SK-N-SH treated with all-trans-retinoic acid at 6 μM for 48 hours (cell line): ENCODE measurements around the gene PLEKHG3.

Experiments
- ARNTL ChIP-seq: fragments of 450-650 bp; formaldehyde crosslinking; IDR thresholded peaks from 2 replicates; pipeline ENCODE4 v1.5.0; 2020; ENCODE audit warnings: low read depth, mild to moderate bottlenecking, moderate library complexity, borderline replicate concordance
- ISL1 ChIP-seq: fragments of 250-450 bp; sonication (Bioruptor Pico); IDR thresholded peaks from 2 replicates; pipeline ENCODE4 v2.1.2; 2022; ENCODE audit warnings: mild to moderate bottlenecking, moderate library complexity
- OSR1 ChIP-seq: fragments of 250-450 bp; sonication (Bioruptor Pico); IDR thresholded peaks from 2 replicates; pipeline ENCODE4 v1.8.0; 2022; ENCODE audit warnings: moderate library complexity, mild to moderate bottlenecking, inconsistent platforms
- PPARA ChIP-seq: fragments of 250-450 bp; sonication (Bioruptor Pico); IDR thresholded peaks from 2 replicates; pipeline ENCODE4 v1.5.0; 2020; ENCODE audit warnings: mild to moderate bottlenecking, borderline replicate concordance
- RARB ChIP-seq: fragments of 250-450 bp; sonication (Bioruptor Pico); IDR thresholded peaks from 2 replicates; pipeline ENCODE4 v1.8.0; 2021; ENCODE audit warnings: mild to moderate bottlenecking, moderate library complexity
- ZFP3 ChIP-seq: fragments of 250-450 bp; sonication (Bioruptor Pico); IDR thresholded peaks from 2 replicates; pipeline ENCODE4 v1.5.0; 2020; ENCODE audit warnings: mild to moderate bottlenecking, moderate library complexity
- ZNF70 ChIP-seq: fragments of 450-650 bp; formaldehyde crosslinking; IDR thresholded peaks from 2 replicates; pipeline ENCODE4 v1.5.0; 2020; ENCODE audit warnings: mild to moderate bottlenecking, moderate library complexity
- TF ChIP-seq, protein P1 (sequence below): fragments of 250-450 bp; sonication (Bioruptor Pico); IDR thresholded peaks from 2 replicates; pipeline ENCODE4 v1.5.0; 2020; ENCODE audit warnings: mild to moderate bottlenecking, moderate library complexity

DNA sequence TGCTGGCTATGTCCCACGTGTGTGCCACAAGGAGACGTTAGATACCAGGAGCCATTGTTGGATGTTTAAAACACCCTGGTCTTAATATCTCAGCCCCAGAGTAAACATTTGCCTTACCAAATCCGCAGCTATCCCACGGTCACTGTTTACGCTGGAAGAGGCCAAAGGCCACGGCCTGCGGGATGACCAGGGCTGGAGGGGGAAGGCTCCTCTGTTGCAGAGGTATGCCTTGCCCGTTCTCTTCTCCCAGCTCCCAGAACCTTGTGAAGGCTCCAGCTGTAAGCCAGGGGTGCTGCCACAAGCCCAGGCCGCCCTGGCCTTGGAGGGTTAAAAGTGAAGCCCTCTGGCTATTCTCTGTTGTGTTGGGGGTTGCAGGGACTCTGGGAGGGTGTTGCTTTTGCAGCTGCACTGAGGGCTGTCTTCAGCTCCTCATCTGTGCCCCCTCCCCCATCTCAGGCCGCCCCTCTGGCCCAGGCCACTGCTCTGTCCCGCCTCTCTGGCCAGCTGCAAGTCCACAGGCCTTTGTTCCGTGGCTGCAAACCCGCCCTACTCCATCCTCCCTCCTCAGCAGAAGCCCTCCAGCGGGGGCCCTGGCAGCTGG is 2.5 kb downstream of the PLEKHG3 start:
- TF ChIP-seq ZFP3 = no peak
- no peak for TF ChIP-seq PPARA (CRISPR knock-in tag)
- no peak for TF ChIP-seq ZNF70 (CRISPR knock-in tag)
- no peak for TF ChIP-seq RARB
- no peak for TF ChIP-seq ISL1 (CRISPR knock-in tag)
- no peak for TF ChIP-seq OSR1 (CRISPR knock-in tag)
- TF ChIP-seq ARNTL = no peak
- TF ChIP-seq, protein P1, sequence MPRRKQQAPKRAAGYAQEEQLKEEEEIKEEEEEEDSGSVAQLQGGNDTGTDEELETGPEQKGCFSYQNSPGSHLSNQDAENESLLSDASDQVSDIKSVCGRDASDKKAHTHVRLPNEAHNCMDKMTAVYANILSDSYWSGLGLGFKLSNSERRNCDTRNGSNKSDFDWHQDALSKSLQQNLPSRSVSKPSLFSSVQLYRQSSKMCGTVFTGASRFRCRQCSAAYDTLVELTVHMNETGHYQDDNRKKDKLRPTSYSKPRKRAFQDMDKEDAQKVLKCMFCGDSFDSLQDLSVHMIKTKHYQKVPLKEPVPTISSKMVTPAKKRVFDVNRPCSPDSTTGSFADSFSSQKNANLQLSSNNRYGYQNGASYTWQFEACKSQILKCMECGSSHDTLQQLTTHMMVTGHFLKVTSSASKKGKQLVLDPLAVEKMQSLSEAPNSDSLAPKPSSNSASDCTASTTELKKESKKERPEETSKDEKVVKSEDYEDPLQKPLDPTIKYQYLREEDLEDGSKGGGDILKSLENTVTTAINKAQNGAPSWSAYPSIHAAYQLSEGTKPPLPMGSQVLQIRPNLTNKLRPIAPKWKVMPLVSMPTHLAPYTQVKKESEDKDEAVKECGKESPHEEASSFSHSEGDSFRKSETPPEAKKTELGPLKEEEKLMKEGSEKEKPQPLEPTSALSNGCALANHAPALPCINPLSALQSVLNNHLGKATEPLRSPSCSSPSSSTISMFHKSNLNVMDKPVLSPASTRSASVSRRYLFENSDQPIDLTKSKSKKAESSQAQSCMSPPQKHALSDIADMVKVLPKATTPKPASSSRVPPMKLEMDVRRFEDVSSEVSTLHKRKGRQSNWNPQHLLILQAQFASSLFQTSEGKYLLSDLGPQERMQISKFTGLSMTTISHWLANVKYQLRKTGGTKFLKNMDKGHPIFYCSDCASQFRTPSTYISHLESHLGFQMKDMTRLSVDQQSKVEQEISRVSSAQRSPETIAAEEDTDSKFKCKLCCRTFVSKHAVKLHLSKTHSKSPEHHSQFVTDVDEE (CRISPR knock-in tag) = no peak
